SK-N-SH (cell line): ENCODE measurements around the gene MAD1L1. TPM values are rescaled to one million over a fixed set of nuclear protein-coding genes. Genes with fewer than 3 reads are reported as not detected.

Experiments used
- CTCF ChIA-PET: fragments of 300-600, 350-600 bp; formaldehyde crosslinking; extraction: SDS; loops from one replicate; lab custom pipeline; 2021; lab: Yijun Ruan, JAX
- POLR2A ChIA-PET: fragments of 350-600 bp; sonication (Branson Sonifier 250); formaldehyde crosslinking; extraction: SDS; loops from one replicate; lab custom pipeline; 2020; ENCODE audit warnings: antibody characterized with exemption, inconsistent platforms; lab: Yijun Ruan, JAX
- DNase-seq: peaks from one replicate; pipeline ENCODE4 v3.0.0; 2012
- H2AFZ ChIP-seq: fragments of 200-600 bp; sonication (generic); 2 replicates; pipeline ENCODE4 v1.8.1; 2016; ENCODE audit warnings: antibody characterized with exemption, mild to moderate bottlenecking, low read depth
- H3F3A ChIP-seq: fragments of 200-600 bp; sonication (generic); replicated peaks from 2 replicates; pipeline ENCODE3; 2016; ENCODE audit warnings: antibody characterized with exemption, mild to moderate bottlenecking; ENCODE audit not compliant: insufficient read depth
- H3K27ac ChIP-seq, 2 experiments: fragments of 200-500 bp in 1 of 2; fragments of 200-600 bp in 1 of 2; sonication (Bioruptor generic) in 1 of 2; sonication (generic), shearing (Covaris generic) in 1 of 2; 2 replicates each; pipeline versions ENCODE4 v1.5.1 to v1.6.1; 2014 to 2016; ENCODE audit warnings: low read depth in 2 of 2, inconsistent platforms in 1 of 2, low read length in 1 of 2, mild to moderate bottlenecking in 1 of 2, mixed read lengths in 1 of 2
- H3K27me3 ChIP-seq: fragments of 200-600 bp; sonication (generic), shearing (Covaris generic); 2 replicates; pipeline ENCODE4 v1.6.1; 2016; ENCODE audit warnings: mixed run types; ENCODE audit not compliant: insufficient read depth
- H3K36me3 ChIP-seq, 2 experiments: fragments of 200-500 bp in 1 of 2; fragments of 200-600 bp in 1 of 2; sonication (Bioruptor generic) in 1 of 2; sonication (generic) in 1 of 2; replicated peaks in 1 of 2; 2 replicates each; pipeline versions ENCODE3 to v1.5.1; 2014 to 2016; ENCODE audit warnings: low read length in 1 of 2, mild to moderate bottlenecking in 1 of 2; ENCODE audit not compliant: insufficient read depth in 2 of 2, control insufficient read depth in 1 of 2
- H3K4me1 ChIP-seq, 2 experiments: fragments of 200-500 bp in 1 of 2; fragments of 200-600 bp in 1 of 2; sonication (Bioruptor generic) in 1 of 2; sonication (generic), shearing (Covaris generic) in 1 of 2; 2 replicates each; pipeline versions ENCODE4 v1.5.1 to v1.6.1; 2014 to 2016; ENCODE audit warnings: low read depth in 1 of 2, low read length in 1 of 2, mixed run types in 1 of 2; ENCODE audit not compliant: insufficient read depth in 2 of 2, control insufficient read depth in 1 of 2
- H3K4me2 ChIP-seq: fragments of 200-600 bp; sonication (generic), shearing (Covaris generic); 2 replicates; pipeline ENCODE4 v1.6.1; 2017; ENCODE audit warnings: mixed run types
- H3K4me3 ChIP-seq, 2 experiments: fragments of 200-500 bp in 1 of 2; fragments of 200-600 bp in 1 of 2; sonication (Bioruptor generic) in 1 of 2; sonication (generic), shearing (Covaris generic) in 1 of 2; 2 replicates each; pipeline versions ENCODE4 v1.5.1 to v1.8.1; 2014 to 2016; ENCODE audit warnings: low read depth in 2 of 2, inconsistent platforms in 1 of 2, low read length in 1 of 2, mild to moderate bottlenecking in 1 of 2, mixed read lengths in 1 of 2, moderate library complexity in 1 of 2
- H3K79me2 ChIP-seq: fragments of 200-600 bp; sonication (generic); 2 replicates; pipeline ENCODE4 v1.8.1; 2017; ENCODE audit warnings: mild to moderate bottlenecking; ENCODE audit not compliant: insufficient read depth
- H3K9ac ChIP-seq: fragments of 200-600 bp; sonication (generic); 2 replicates; pipeline ENCODE4 v1.6.1; 2017; ENCODE audit warnings: mixed run types
- H3K9me2 ChIP-seq: fragments of 200-600 bp; sonication (generic); 2 replicates; pipeline ENCODE4 v1.6.1; 2017; ENCODE audit warnings: mixed run types
- H3K9me3 ChIP-seq: fragments of 200-600 bp; sonication (generic); 2 replicates; pipeline ENCODE4 v1.6.1; 2017; ENCODE audit warnings: mixed run types, mild to moderate bottlenecking, moderate library complexity
- H4K20me1 ChIP-seq: fragments of 200-600 bp; sonication (generic); 2 replicates; pipeline ENCODE4 v1.6.1; 2017; ENCODE audit warnings: mild to moderate bottlenecking, mixed run types; ENCODE audit not compliant: insufficient read depth
- EZH2phosphoT487 ChIP-seq: fragments of 200-600 bp; sonication (generic); IDR thresholded peaks from 2 replicates; pipeline ENCODE4 v1.6.1; 2017; ENCODE audit warnings: low read depth, mixed run types, mild to moderate bottlenecking, antibody characterized with exemption, moderate library complexity, borderline replicate concordance
- FOSL2 ChIP-seq: IDR thresholded peaks from 2 replicates; pipeline ENCODE4 v1.4.0; 2012; ENCODE audit warnings: low read depth, mild to moderate bottlenecking, moderate library complexity, borderline replicate concordance
- FOXJ3 ChIP-seq: sonication (generic); formaldehyde crosslinking; IDR thresholded peaks from 2 replicates; pipeline ENCODE4 v1.5.1; 2020; ENCODE audit warnings: mild to moderate bottlenecking, missing genetic modification reagents
- GABPA ChIP-seq: IDR thresholded peaks from 2 replicates; pipeline ENCODE4 v1.4.0; 2012; ENCODE audit warnings: low read depth, mild to moderate bottlenecking
- IRF3 ChIP-seq: fragments of 150-350 bp; IDR thresholded peaks from 2 replicates; pipeline ENCODE4 v1.6.1; 2016; ENCODE audit warnings: mild to moderate bottlenecking, low read depth, low read length
- MAX ChIP-seq: IDR thresholded peaks from 2 replicates; pipeline ENCODE4 v1.4.0; 2012; ENCODE audit warnings: low read depth
- MXI1 ChIP-seq: IDR thresholded peaks from 2 replicates; pipeline ENCODE4 v1.6.1; 2012; ENCODE audit warnings: mild to moderate bottlenecking, low read depth, low read length, improper control_type of control experiment
- REST ChIP-seq: IDR thresholded peaks from 2 replicates; pipeline ENCODE4 v1.6.1; 2012; ENCODE audit warnings: mild to moderate bottlenecking, low read depth, low read length, moderate library complexity
- RXRA ChIP-seq: IDR thresholded peaks from 2 replicates; pipeline ENCODE4 v1.4.0; 2012; ENCODE audit warnings: low read depth, mild to moderate bottlenecking, borderline replicate concordance
- SMC3 ChIP-seq: IDR thresholded peaks from 2 replicates; pipeline ENCODE4 v1.6.1; 2012; ENCODE audit warnings: low read depth, low read length, improper control_type of control experiment
- TCF12 ChIP-seq: IDR thresholded peaks from 2 replicates; pipeline ENCODE4 v1.4.0; 2012
- USF1 ChIP-seq: IDR thresholded peaks from 2 replicates; pipeline ENCODE4 v1.4.0; 2012; ENCODE audit warnings: low read depth, borderline replicate concordance
- WGBS: methylation state at CpG from one replicate; pipeline ENCODE4 v1.1.6; 2017; ENCODE audit warnings: low lambda C conversion rate; 5-methylcytosine and 5-hydroxymethylcytosine counted together
- polyA plus RNA-seq, 3 experiments: library from polyadenylated mRNA; depleted of rRNA; stranded (reverse); fragments of >200 nt; gene quantifications; 2 replicates each; pipeline ENCODE4 v1.2.3, GENCODE V29; 2012

The MAD1L1 gene
- polyA plus RNA-seq, 1 of the 3 experiments (the other 2 are of a cell fraction), result 46.2 TPM

DNA sequence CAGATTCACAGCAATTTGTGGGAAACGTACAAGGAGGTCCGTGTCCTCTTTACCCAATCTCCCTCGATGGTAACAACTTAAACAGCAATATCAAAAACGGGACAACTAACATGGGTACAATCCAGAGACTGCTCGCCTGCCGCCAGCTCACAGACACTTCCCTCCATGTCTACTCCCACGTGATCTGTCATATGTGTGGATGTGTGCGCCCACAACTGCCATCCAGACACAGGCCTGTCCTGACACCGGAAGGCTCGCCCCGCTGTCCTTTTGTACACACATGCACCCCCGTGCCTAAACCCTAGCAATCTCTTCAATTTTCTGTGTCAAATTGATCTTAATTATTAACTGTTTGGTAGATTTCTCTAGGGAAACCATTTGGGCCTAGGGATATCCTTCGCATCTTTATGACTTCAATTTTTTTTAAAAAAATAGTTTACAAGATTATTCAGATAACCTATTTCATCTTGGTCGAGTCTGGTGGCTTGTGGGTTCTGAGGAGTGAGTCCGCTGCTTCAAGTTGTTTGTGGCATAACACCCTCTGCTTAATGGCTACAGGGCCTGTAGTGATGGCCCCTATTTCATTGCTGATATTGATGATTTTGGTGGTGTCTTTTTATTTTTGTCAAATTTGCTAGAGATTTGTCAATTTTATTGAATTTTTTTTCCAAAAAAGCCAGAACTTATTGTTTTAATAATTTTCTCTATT, 260.6 kb downstream of the MAD1L1 start:
- H3K4me1 ChIP-seq, result peaks cover 0 to 5% of the 10 kb centered on the region in 2 experiments; a peak in 1 of 4 replicates
- CTCF ChIA-PET, result no interaction called here
- no peaks in the 10 kb centered on the region for H3K9me3 ChIP-seq
- no peaks in the 10 kb centered on the region for H4K20me1 ChIP-seq
- H3K4me3 ChIP-seq, result no peak overlapping the region
- H3F3A ChIP-seq, result peaks cover 4% of the 10 kb centered on the region
- no peak overlapping the region for H2AFZ ChIP-seq
- WGBS, result 96% methylated on average over 15 of the region's 15 CpGs
- H3K9ac ChIP-seq, result no peak overlapping the region
- POLR2A ChIA-PET, result no interaction called here
- H3K27me3 ChIP-seq, result no peaks in the 10 kb centered on the region
- peaks cover 0 to 8% of the 10 kb centered on the region in 2 experiments for H3K36me3 ChIP-seq
- no peak overlapping the region for H3K27ac ChIP-seq
- no peak for TF ChIP-seq USF1
- no peak for TF ChIP-seq TCF12
- no peak for TF ChIP-seq RXRA
- no peak for TF ChIP-seq MXI1
- TF ChIP-seq EZH2phosphoT487, result no peak
- no peak for TF ChIP-seq REST
- TF ChIP-seq FOSL2, result no peak
- TF ChIP-seq FOXJ3, result no peak
- no peak for TF ChIP-seq SMC3
- TF ChIP-seq MAX, result no peak
- TF ChIP-seq IRF3, result no peak
- no peak for TF ChIP-seq GABPA
- H3K4me2 ChIP-seq, result no peak overlapping the region
- H3K9me2 ChIP-seq, result no peaks in the 10 kb centered on the region
- no peak for DNase-seq
- H3K79me2 ChIP-seq, result no peaks in the 10 kb centered on the region
